ENCODE data around the gene KCTD12. TPM values are rescaled to one million over a fixed set of nuclear protein-coding genes. Genes with fewer than 3 reads are reported as not detected.

The KCTD12 gene
- total and polyA plus RNA-seq, 2 donors, result 59.7 to 383 TPM

GRCh38 chr13:76883236-76883635, 3.0 kb downstream of the KCTD12 start:
- Histone ChIP-seq H3K27ac (ENCODE audit: low read depth) (no peak overlapping the region), H3K36me3 (ENCODE audit: insufficient read depth) (no peaks in the 10 kb centered on the region), H3K4me3 (ENCODE audit: low read depth, low read length) (peak overlapping the region; percentile 32), H3K4me1 (ENCODE audit: insufficient read depth) (no peaks in the 10 kb centered on the region)
- 44% methylated on average over 3 of the region's 3 CpGs for WGBS
- DNase-seq (ENCODE audit: extremely low spot score), result no peak

GRCh38 chr13:76882431-76882830, 3.8 kb downstream of the KCTD12 start:
- Histone ChIP-seq H3K36me3 (ENCODE audit: insufficient read depth) (no peaks in the 10 kb centered on the region), H3K4me1 (ENCODE audit: insufficient read depth) (no peaks in the 10 kb centered on the region), H3K4me3 (ENCODE audit: low read depth, low read length) (no peak overlapping the region), H3K27ac (ENCODE audit: low read depth) (no peak overlapping the region)
- WGBS, result 63% methylated on average over 4 of the region's 4 CpGs
- DNase-seq (ENCODE audit: extremely low spot score), result no peak

- H3K27ac ChIP-seq (ENCODE audit: low read depth), result no peak overlapping the region
- no peak for DNase-seq (ENCODE audit: extremely low spot score)
- no peak overlapping the region for H3K4me3 ChIP-seq (ENCODE audit: low read depth, low read length)
- H3K36me3 ChIP-seq (ENCODE audit: insufficient read depth), result no peaks in the 10 kb centered on the region
- no peaks in the 10 kb centered on the region for H3K4me1 ChIP-seq (ENCODE audit: insufficient read depth)
- 74% methylated on average over 3 of the region's 3 CpGs for WGBS
These were observed 6.3 kb downstream of the KCTD12 start for GRCh38 chr13:76879883-76880270.

GRCh38 chr13:76879203-76879882, 6.9 kb downstream of the KCTD12 start:
- Histone ChIP-seq H3K36me3 (ENCODE audit: insufficient read depth) (no peaks in the 10 kb centered on the region), H3K4me3 (ENCODE audit: low read depth, low read length) (no peak overlapping the region), H3K27ac (ENCODE audit: low read depth) (no peak overlapping the region), H3K4me1 (ENCODE audit: insufficient read depth) (no peaks in the 10 kb centered on the region)
- 59% methylated on average over 8 of the region's 8 CpGs for WGBS
- no peak for DNase-seq (ENCODE audit: extremely low spot score)

GRCh38 chr13:76878043-76878442, 8.2 kb downstream of the KCTD12 start:
- Histone ChIP-seq H3K36me3 (ENCODE audit: insufficient read depth) (no peaks in the 10 kb centered on the region), H3K27ac (ENCODE audit: low read depth) (no peak overlapping the region), H3K4me3 (ENCODE audit: low read depth, low read length) (no peak overlapping the region), H3K4me1 (ENCODE audit: insufficient read depth) (no peaks in the 10 kb centered on the region)
- DNase-seq (ENCODE audit: extremely low spot score), result no peak
- WGBS, result 83% methylated on average over 3 of the region's 3 CpGs

- no peak for DNase-seq (ENCODE audit: extremely low spot score)
- Histone ChIP-seq H3K36me3 (ENCODE audit: insufficient read depth) (no peaks in the 10 kb centered on the region), H3K27ac (ENCODE audit: low read depth) (no peak overlapping the region), H3K4me3 (ENCODE audit: low read depth, low read length) (no peak overlapping the region), H3K4me1 (ENCODE audit: insufficient read depth) (no peaks in the 10 kb centered on the region)
- 64% methylated on average over 3 of the region's 3 CpGs for WGBS
These were observed 10.9 kb downstream of the KCTD12 start for GRCh38 chr13:76875271-76875815.

GRCh38 chr13:76874479-76874878, 11.7 kb downstream of the KCTD12 start:
- Histone ChIP-seq H3K36me3 (ENCODE audit: insufficient read depth) (no peaks in the 10 kb centered on the region), H3K4me3 (ENCODE audit: low read depth, low read length) (no peak overlapping the region), H3K27ac (ENCODE audit: low read depth) (no peak overlapping the region), H3K4me1 (ENCODE audit: insufficient read depth) (no peaks in the 10 kb centered on the region)
- 90% methylated on average over 2 of the region's 2 CpGs for WGBS
- no peak for DNase-seq (ENCODE audit: extremely low spot score)

GRCh38 chr13:76873445-76873844, 12.8 kb downstream of the KCTD12 start:
- Histone ChIP-seq H3K36me3 (ENCODE audit: insufficient read depth) (no peaks in the 10 kb centered on the region), H3K27ac (ENCODE audit: low read depth) (no peak overlapping the region), H3K4me3 (ENCODE audit: low read depth, low read length) (no peak overlapping the region), H3K4me1 (ENCODE audit: insufficient read depth) (no peaks in the 10 kb centered on the region)
- WGBS, result 73% methylated on average over 2 of the region's 2 CpGs
- no peak for DNase-seq (ENCODE audit: extremely low spot score)

- Histone ChIP-seq H3K36me3 (ENCODE audit: insufficient read depth) (no peaks in the 10 kb centered on the region), H3K4me3 (ENCODE audit: low read depth, low read length) (no peak overlapping the region), H3K27ac (ENCODE audit: low read depth) (no peak overlapping the region), H3K4me1 (ENCODE audit: insufficient read depth) (no peaks in the 10 kb centered on the region)
- no peak for DNase-seq (ENCODE audit: extremely low spot score)
- WGBS, result 50% methylated on average over 2 of the region's 2 CpGs
These were observed 13.5 kb downstream of the KCTD12 start for GRCh38 chr13:76872675-76873074.

- no peak for DNase-seq (ENCODE audit: extremely low spot score)
- H3K27ac ChIP-seq (ENCODE audit: low read depth), result no peak overlapping the region
- no peaks in the 10 kb centered on the region for H3K4me1 ChIP-seq (ENCODE audit: insufficient read depth)
- WGBS, result 84% methylated on average over 3 of the region's 3 CpGs
- no peak overlapping the region for H3K4me3 ChIP-seq (ENCODE audit: low read depth, low read length)
- no peaks in the 10 kb centered on the region for H3K36me3 ChIP-seq (ENCODE audit: insufficient read depth)
These were observed 14.8 kb downstream of the KCTD12 start for GRCh38 chr13:76871432-76871831.

GRCh38 chr13:76868371-76868770, 17.8 kb downstream of the KCTD12 start:
- no peak for DNase-seq (ENCODE audit: extremely low spot score)
- no peak overlapping the region for H3K4me3 ChIP-seq (ENCODE audit: low read depth, low read length)

GRCh38 chr13:76865996-76866503, 20.2 kb downstream of the KCTD12 start:
- no peak for DNase-seq (ENCODE audit: extremely low spot score)
- no peaks in the 10 kb centered on the region for H3K36me3 ChIP-seq (ENCODE audit: insufficient read depth)
- no peak overlapping the region for H3K27ac ChIP-seq (ENCODE audit: low read depth)
- H3K4me1 ChIP-seq (ENCODE audit: insufficient read depth), result no peaks in the 10 kb centered on the region
- 83% methylated on average over 1 of the region's 1 CpG for WGBS
- H3K4me3 ChIP-seq (ENCODE audit: low read depth, low read length), result no peak overlapping the region

More at GRCh38 chr13:76868371-76868770, 17.8 kb downstream of the KCTD12 start:
- Histone ChIP-seq H3K4me1 (ENCODE audit: insufficient read depth) (no peaks in the 10 kb centered on the region), H3K27ac (ENCODE audit: low read depth) (no peak overlapping the region), H3K36me3 (ENCODE audit: insufficient read depth) (no peaks in the 10 kb centered on the region)

GRCh38 chr13:76865109-76865508, 21.1 kb downstream of the KCTD12 start:
- DNase-seq (ENCODE audit: extremely low spot score), result no peak
- no peaks in the 10 kb centered on the region for H3K36me3 ChIP-seq (ENCODE audit: insufficient read depth)
- H3K4me3 ChIP-seq (ENCODE audit: low read depth, low read length), result no peak overlapping the region
- H3K4me1 ChIP-seq (ENCODE audit: insufficient read depth), result no peaks in the 10 kb centered on the region
- H3K27ac ChIP-seq (ENCODE audit: low read depth), result no peak overlapping the region
- 70% methylated on average over 4 of the region's 4 CpGs for WGBS

GRCh38 chr13:76864259-76864658, 21.9 kb downstream of the KCTD12 start:
- Histone ChIP-seq H3K27ac (ENCODE audit: low read depth) (no peak overlapping the region), H3K36me3 (ENCODE audit: insufficient read depth) (no peaks in the 10 kb centered on the region), H3K4me1 (ENCODE audit: insufficient read depth) (no peaks in the 10 kb centered on the region), H3K4me3 (ENCODE audit: low read depth, low read length) (no peak overlapping the region)
- DNase-seq (ENCODE audit: extremely low spot score), result no peak

Data from urinary bladder (tissue), 4 donors.